SHP77 treated with DMSO at 0.1 percent for 48 hours (cell line): ENCODE data around the gene OR6C65.

ENCODE experiments used
- DNase-seq: peaks from one replicate; lab custom pipeline; 2025; lab: John Stamatoyannopoulos, UW

The OR6C65 gene

DNA sequence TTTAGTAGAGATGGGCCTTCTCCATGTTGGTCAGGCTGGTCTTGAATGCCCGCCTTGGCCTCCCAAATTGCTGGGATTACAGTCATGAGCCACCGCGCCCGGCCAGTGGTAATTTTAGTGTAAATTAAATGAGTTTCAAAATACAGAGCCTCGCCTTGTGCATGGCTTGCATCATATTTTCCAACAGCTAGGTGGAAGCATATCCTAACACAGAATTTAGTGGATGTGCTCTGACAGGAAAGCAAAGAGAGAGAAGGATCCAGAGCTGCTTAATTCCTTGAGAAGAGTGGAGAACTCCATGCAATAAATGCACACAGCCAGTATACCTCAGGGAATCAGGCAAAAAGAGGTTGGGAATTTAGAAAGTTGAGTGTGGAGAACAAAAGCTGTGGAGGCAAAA is 46.0 kb downstream of the OR6C65 start:
- DNase-seq: no peak

DNA sequence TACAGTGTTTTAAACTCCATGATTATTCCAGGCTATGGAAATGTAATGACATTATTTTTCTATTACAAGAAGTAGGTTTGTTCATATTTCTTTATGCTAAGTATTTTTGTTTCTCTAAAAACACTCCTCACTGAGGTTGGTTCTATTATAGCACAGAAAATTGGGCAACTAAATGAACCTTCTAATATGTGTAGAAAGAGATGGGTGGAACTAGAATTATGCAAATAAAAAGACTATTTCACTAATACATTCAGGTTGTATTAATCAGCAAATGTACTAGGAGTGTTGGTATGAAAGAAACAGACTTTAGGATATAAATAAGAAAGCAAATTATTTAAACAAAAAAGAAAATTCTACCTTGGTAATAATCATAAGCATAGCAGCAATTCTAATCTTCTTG is 48.5 kb downstream of the OR6C65 start:
- DNase-seq: no peak
